Gastrocnemius medialis (tissue), 4 donors: ENCODE measurements around the gene KDM3B. TPM values are rescaled to one million over a fixed set of nuclear protein-coding genes. Genes with fewer than 3 reads are reported as not detected.
"Not testable (repeated sequence)": the region's sequence is repeated elsewhere in the genome, so short reads cannot be mapped to it uniquely, and the experiment has no call there.

ENCODE experiments used
- ATAC-seq, 2 donors: fragments of 150-250 bp; one replicate each; pipeline ENCODE4 v1.9.1; 2016
- DNase-seq, 2 donors: peaks; one replicate each; pipeline ENCODE4 v3.0.0-alpha.2; 2019
- H3K27ac ChIP-seq, 4 donors: fragments of 200-600 bp; sonication (generic); 1 replicate in 1 of 4; 2 replicates in 3 of 4; pipeline ENCODE4 v1.5.1; 2016 to 2018; ENCODE audit warnings: mild to moderate bottlenecking in 2 of 4, moderate library complexity in 1 of 4
- H3K27me3 ChIP-seq, 3 donors: fragments of 200-600 bp; sonication (generic) in 2 of 3; 1 replicate in 1 of 3; 2 replicates in 2 of 3; pipeline versions ENCODE4 v1.5.1 to v1.6.0; 2016 to 2019; ENCODE audit warnings: mild to moderate bottlenecking in 1 of 3, moderate library complexity in 1 of 3
- H3K36me3 ChIP-seq, 2 donors: fragments of 200-600 bp; sonication (generic) in 1 of 2; one replicate each; pipeline ENCODE4 v1.5.1; 2017 to 2018
- H3K4me1 ChIP-seq, 2 donors: fragments of 200-600 bp; sonication (generic) in 1 of 2; one replicate each; pipeline ENCODE4 v1.5.1; 2016 to 2017; ENCODE audit warnings: mild to moderate bottlenecking in 2 of 2
- H3K4me3 ChIP-seq, 4 donors: fragments of 200-600 bp; sonication (generic) in 3 of 4; 1 replicate in 1 of 4; 2 replicates in 3 of 4; pipeline ENCODE4 v1.5.1; 2016 to 2019; ENCODE audit warnings: mild to moderate bottlenecking in 2 of 4
- H3K9me3 ChIP-seq, 3 donors: fragments of 200-600 bp; sonication (generic) in 2 of 3; 1 replicate in 1 of 3; 2 replicates in 2 of 3; pipeline ENCODE4 v1.5.1; 2016 to 2019
- CTCF ChIP-seq, 5 experiments: fragments of 450-650 bp in 3 of 5; fragments of 200-600 bp in 2 of 5; sonication (generic) in 2 of 5; IDR thresholded peaks in 4 of 5; conservative IDR thresholded peaks in 1 of 5; 1 replicate in 4 of 5; 2 replicates in 1 of 5; pipeline ENCODE4 v1.5.1; 2016 to 2019; ENCODE audit warnings: antibody characterized with exemption in 5 of 5, mild to moderate bottlenecking in 3 of 5, moderate library complexity in 3 of 5
- POLR2A ChIP-seq, 2 donors: fragments of 450-650 bp; IDR thresholded peaks; one replicate each; pipeline ENCODE4 v1.6.1; 2017; ENCODE audit warnings: antibody characterized with exemption in 2 of 2, mild to moderate bottlenecking in 2 of 2, moderate library complexity in 2 of 2
- in situ Hi-C, 4 donors: fragments of 200-750 bp; cut with MboI; loops; one replicate each; pipeline versions ENCODE4 v1.15.0 to v1.8.0; 2017; ENCODE audit warnings: low sequenced_read_pairs in 4 of 4
- intact Hi-C: fragments of 100-400 bp; cut with DNase I; formaldehyde crosslinking; loops from one replicate; pipeline ENCODE4 v1.15.1; 2023; ENCODE audit warnings: low total_unique reads
- total RNA-seq, 4 donors: library from RNA; depleted of rRNA; stranded (reverse); fragments of >200 nt; gene quantifications; one replicate each; pipeline versions ENCODE4 v1.1.0 to v1.2.3, GENCODE V29; 2016

Gene KDM3B
- total RNA-seq, 4 donors from 2014 or later: 49.4 to 100 (median 74.2) TPM

GRCh38 chr5:138385660-138386059 is 33.2 kb downstream of the KDM3B start:
- in situ Hi-C loops (no loop called here), intact Hi-C loops (loop anchor here (5.0 kb wide), 1 partner anchor 157 kb away; the partner anchor contains the start of gene ETF1)
- ATAC-seq: no peak

GRCh38 chr5:138386290-138386689 is 33.8 kb downstream of the KDM3B start:
- Histone ChIP-seq H3K27me3 (no peaks in the 10 kb centered on the region), H3K4me1 (peaks cover 29 to 42% of the 10 kb centered on the region in 2 donors), H3K4me3 (peak overlapping the region in 3 of 4 donors; percentile 14 to 40 (median 39)), H3K36me3 (peaks cover 0 to 31% of the 10 kb centered on the region in 2 donors), H3K27ac (peak overlapping the region; percentile 82 to 95 (median 90)), H3K9me3 (no peaks in the 10 kb centered on the region)
- in situ Hi-C loops (no loop called here), intact Hi-C loops (loop anchor here (5.0 kb wide), 1 partner anchor 156 kb away; the partner anchor contains the start of gene ETF1)
- peak; percentile 23 to 42 for ATAC-seq
- DNase-seq: peak; percentile 56 to 72
- no peak for TF ChIP-seq POLR2A (IDR thresholded peaks at IDR 0.05)
- TF ChIP-seq CTCF (IDR thresholded peaks at IDR 0.05 in 4 of 5, conservative IDR thresholded peaks at IDR 0.05 in 1 of 5): no peak

More at GRCh38 chr5:138385660-138386059, 33.2 kb downstream of the KDM3B start:
- TF ChIP-seq CTCF (IDR thresholded peaks at IDR 0.05 in 4 of 5, conservative IDR thresholded peaks at IDR 0.05 in 1 of 5): no peak
- TF ChIP-seq POLR2A (IDR thresholded peaks at IDR 0.05): no peak
- Histone ChIP-seq H3K27me3 (no peaks in the 10 kb centered on the region), H3K4me3 (no peak overlapping the region), H3K9me3 (no peaks in the 10 kb centered on the region), H3K27ac (peak overlapping the region; percentile 82 to 95 (median 90)), H3K36me3 (peaks cover 0 to 37% of the 10 kb centered on the region in 2 donors), H3K4me1 (peaks cover 23 to 36% of the 10 kb centered on the region in 2 donors)
- no peak for DNase-seq

GRCh38 chr5:138389332-138389731 is 36.8 kb downstream of the KDM3B start:
- peaks cover 0 to 20% of the 10 kb centered on the region in 2 donors for H3K36me3 ChIP-seq
- ATAC-seq: no peak
- in situ Hi-C loops: no loop called here

GRCh38 chr5:138389911-138390310 is 37.4 kb downstream of the KDM3B start:
- ATAC-seq, H3K27me3 ChIP-seq, H3K4me3 ChIP-seq, H3K9me3 ChIP-seq, in situ Hi-C loops: not testable (repeated sequence)
- intact Hi-C loops: loop anchor here (1.0 to 5.0 kb wide), 3 partner anchors 38 to 152 kb away; partner anchors contain the start of genes ETF1, FAM53C and KDM3B
- Histone ChIP-seq H3K4me1 (peaks cover 55 to 68% of the 10 kb centered on the region in 2 donors), H3K27ac (peak overlapping the region; percentile 82 to 95 (median 90)), H3K36me3 (peaks cover 0 to 26% of the 10 kb centered on the region in 2 donors)
- DNase-seq: peak; percentile 52 to 76

More at GRCh38 chr5:138389332-138389731, 36.8 kb downstream of the KDM3B start:
- intact Hi-C loops: loop anchor here (5.0 kb wide), 1 partner anchor 153 kb away; the partner anchor contains the start of gene ETF1
- DNase-seq: no peak
- TF ChIP-seq CTCF (IDR thresholded peaks at IDR 0.05 in 4 of 5, conservative IDR thresholded peaks at IDR 0.05 in 1 of 5): no peak
- no peak for TF ChIP-seq POLR2A (IDR thresholded peaks at IDR 0.05)
- H3K27me3 ChIP-seq: no peaks in the 10 kb centered on the region
- H3K4me1 ChIP-seq: peaks cover 55 to 68% of the 10 kb centered on the region in 2 donors
- H3K9me3 ChIP-seq: no peaks in the 10 kb centered on the region
- H3K4me3 ChIP-seq: peak overlapping the region in 3 of 4 donors; percentile 7 to 28 (median 25)
- peak overlapping the region; percentile 82 to 95 (median 90) for H3K27ac ChIP-seq

GRCh38 chr5:138391859-138392386 is 39.4 kb downstream of the KDM3B start:
- in situ Hi-C loops: no loop called here
- H3K27ac ChIP-seq: peak overlapping the region; percentile 82 to 95 (median 90)
- ATAC-seq (peak; percentile 48 to 69), DNase-seq (peak; percentile 57 to 79)
- H3K9me3 ChIP-seq: no peaks in the 10 kb centered on the region
- TF ChIP-seq CTCF (IDR thresholded peaks at IDR 0.05 in 4 of 5, conservative IDR thresholded peaks at IDR 0.05 in 1 of 5): no peak
- no peak for TF ChIP-seq POLR2A (IDR thresholded peaks at IDR 0.05)
- intact Hi-C loops: loop anchor here (5.0 kb wide), 1 partner anchor 40 kb away; the partner anchor contains the start of gene KDM3B
- H3K27me3 ChIP-seq: no peaks in the 10 kb centered on the region
- H3K4me1 ChIP-seq: peaks cover 50 to 59% of the 10 kb centered on the region in 2 donors
- peaks cover 0 to 41% of the 10 kb centered on the region in 2 donors for H3K36me3 ChIP-seq
- no peak overlapping the region for H3K4me3 ChIP-seq
